IPS DF 6.9 (cell line): ENCODE measurements around the gene TSPOAP1.
A peak's percentile ranks its signal among the peaks of the same experiment; 100 is the strongest.

Source experiments
- DNase-seq: peaks from one replicate; pipeline ENCODE4 v3.0.0-alpha.2; 2013; ENCODE audit warnings: low read depth, low spot score
- H3K27ac ChIP-seq: one replicate; pipeline ENCODE4 v1.5.1; 2013; ENCODE audit warnings: low read length, control low read depth
- H3K27me3 ChIP-seq: 2 replicates; pipeline ENCODE4 v1.6.1; 2013; ENCODE audit warnings: mild to moderate bottlenecking, low read length; ENCODE audit not compliant: control insufficient read depth, insufficient read depth
- H3K36me3 ChIP-seq: 2 replicates; pipeline ENCODE4 v1.6.1; 2013; ENCODE audit warnings: low read length; ENCODE audit not compliant: control insufficient read depth, insufficient read depth
- H3K4me1 ChIP-seq: 2 replicates; pipeline ENCODE4 v1.6.1; 2013; ENCODE audit warnings: low read length; ENCODE audit not compliant: control insufficient read depth, insufficient read depth
- H3K4me3 ChIP-seq: 2 replicates; pipeline ENCODE4 v1.5.1; 2013; ENCODE audit warnings: mild to moderate bottlenecking, low read length
- H3K9me3 ChIP-seq: 2 replicates; pipeline ENCODE4 v1.6.1; 2013; ENCODE audit warnings: low read length, inconsistent platforms; ENCODE audit not compliant: control insufficient read depth, insufficient read depth
- WGBS: extraction: QIAGEN DNeasy Blood & Tissue Kit; methylation state at CpG from one replicate; pipeline ENCODE4 v1.1.7; 2013; ENCODE audit warnings: mixed read lengths, missing lambda C conversion rate; ENCODE audit not compliant: insufficient read length, insufficient coverage; 5-methylcytosine and 5-hydroxymethylcytosine counted together

The TSPOAP1 gene

GRCh38 chr17:58362368-58363014 lies 33.9 kb upstream of the TSPOAP1 start:
- H3K27ac ChIP-seq, result no peak overlapping the region
- no peaks in the 10 kb centered on the region for H3K4me1 ChIP-seq

GRCh38 chr17:58360296-58361063 lies 31.9 kb upstream of the TSPOAP1 start:
- H3K27ac ChIP-seq, result no peak overlapping the region
- no peaks in the 10 kb centered on the region for H3K9me3 ChIP-seq
- no peaks in the 10 kb centered on the region for H3K36me3 ChIP-seq
- DNase-seq, result no peak
- WGBS, result no CpG with 5 or more reads among the region's 5 CpGs
- no peaks in the 10 kb centered on the region for H3K4me1 ChIP-seq
- H3K27me3 ChIP-seq, result no peaks in the 10 kb centered on the region
- H3K4me3 ChIP-seq, result no peak overlapping the region

More at GRCh38 chr17:58362368-58363014, 33.9 kb upstream of the TSPOAP1 start:
- Histone ChIP-seq H3K36me3 (no peaks in the 10 kb centered on the region), H3K27me3 (no peaks in the 10 kb centered on the region), H3K4me3 (no peak overlapping the region), H3K9me3 (no peaks in the 10 kb centered on the region)
- no CpG with 5 or more reads among the region's 16 CpGs for WGBS
- DNase-seq, result no peak

GRCh38 chr17:58358408-58359172 lies 30.0 kb upstream of the TSPOAP1 start:
- H3K4me1 ChIP-seq, result no peaks in the 10 kb centered on the region
- no peak overlapping the region for H3K27ac ChIP-seq
- no peaks in the 10 kb centered on the region for H3K27me3 ChIP-seq
- no peak overlapping the region for H3K4me3 ChIP-seq
- WGBS, result no CpG with 5 or more reads among the region's 16 CpGs
- H3K36me3 ChIP-seq, result no peaks in the 10 kb centered on the region
- no peak for DNase-seq
- H3K9me3 ChIP-seq, result no peaks in the 10 kb centered on the region

GRCh38 chr17:58357312-58358297 lies 29.0 kb upstream of the TSPOAP1 start:
- no peaks in the 10 kb centered on the region for H3K27me3 ChIP-seq
- no peak overlapping the region for H3K27ac ChIP-seq
- no CpG with 5 or more reads among the region's 22 CpGs for WGBS
- no peak for DNase-seq
- no peaks in the 10 kb centered on the region for H3K4me1 ChIP-seq
- H3K36me3 ChIP-seq, result no peaks in the 10 kb centered on the region
- no peaks in the 10 kb centered on the region for H3K9me3 ChIP-seq
- H3K4me3 ChIP-seq, result no peak overlapping the region

- no peaks in the 10 kb centered on the region for H3K4me1 ChIP-seq
- H3K27me3 ChIP-seq, result no peaks in the 10 kb centered on the region
- no peak for DNase-seq
- no peaks in the 10 kb centered on the region for H3K36me3 ChIP-seq
- H3K9me3 ChIP-seq, result no peaks in the 10 kb centered on the region
- no CpG with 5 or more reads among the region's 1 CpG for WGBS
- H3K4me3 ChIP-seq, result no peak overlapping the region
- H3K27ac ChIP-seq, result no peak overlapping the region
Measured at GRCh38 chr17:58356231-58356630, 27.6 kb upstream of the TSPOAP1 start.

- no peak for DNase-seq
- H3K4me3 ChIP-seq, result no peak overlapping the region
- no peaks in the 10 kb centered on the region for H3K9me3 ChIP-seq
- H3K4me1 ChIP-seq, result no peaks in the 10 kb centered on the region
- no CpG with 5 or more reads among the region's 6 CpGs for WGBS
- H3K27me3 ChIP-seq, result no peaks in the 10 kb centered on the region
- no peak overlapping the region for H3K27ac ChIP-seq
- peaks cover 3% of the 10 kb centered on the region; the same call in 1 of the 2 replicates for H3K36me3 ChIP-seq
Measured at GRCh38 chr17:58354541-58355216, 26.1 kb upstream of the TSPOAP1 start.

GRCh38 chr17:58353389-58353825 lies 24.8 kb upstream of the TSPOAP1 start:
- no CpG with 5 or more reads among the region's 4 CpGs for WGBS

GRCh38 chr17:58352596-58353388 lies 24.2 kb upstream of the TSPOAP1 start:
- no peak overlapping the region for H3K27ac ChIP-seq
- peaks cover 11% of the 10 kb centered on the region; the same call in 1 of the 2 replicates for H3K36me3 ChIP-seq
- peak overlapping the region; percentile 94; the same call in 1 of the 2 replicates for H3K4me3 ChIP-seq
- H3K27me3 ChIP-seq, result no peaks in the 10 kb centered on the region
- H3K9me3 ChIP-seq, result no peaks in the 10 kb centered on the region
- no peaks in the 10 kb centered on the region for H3K4me1 ChIP-seq
- no CpG with 5 or more reads among the region's 26 CpGs for WGBS
- no peak for DNase-seq

More at GRCh38 chr17:58353389-58353825, 24.8 kb upstream of the TSPOAP1 start:
- H3K27me3 ChIP-seq, result no peaks in the 10 kb centered on the region
- no peak for DNase-seq
- H3K4me1 ChIP-seq, result no peaks in the 10 kb centered on the region
- peaks cover 6% of the 10 kb centered on the region; the same call in 1 of the 2 replicates for H3K36me3 ChIP-seq
- H3K4me3 ChIP-seq, result no peak overlapping the region
- H3K27ac ChIP-seq, result no peak overlapping the region
- no peaks in the 10 kb centered on the region for H3K9me3 ChIP-seq
